ENCODE data around the gene MKI67.

DNA sequence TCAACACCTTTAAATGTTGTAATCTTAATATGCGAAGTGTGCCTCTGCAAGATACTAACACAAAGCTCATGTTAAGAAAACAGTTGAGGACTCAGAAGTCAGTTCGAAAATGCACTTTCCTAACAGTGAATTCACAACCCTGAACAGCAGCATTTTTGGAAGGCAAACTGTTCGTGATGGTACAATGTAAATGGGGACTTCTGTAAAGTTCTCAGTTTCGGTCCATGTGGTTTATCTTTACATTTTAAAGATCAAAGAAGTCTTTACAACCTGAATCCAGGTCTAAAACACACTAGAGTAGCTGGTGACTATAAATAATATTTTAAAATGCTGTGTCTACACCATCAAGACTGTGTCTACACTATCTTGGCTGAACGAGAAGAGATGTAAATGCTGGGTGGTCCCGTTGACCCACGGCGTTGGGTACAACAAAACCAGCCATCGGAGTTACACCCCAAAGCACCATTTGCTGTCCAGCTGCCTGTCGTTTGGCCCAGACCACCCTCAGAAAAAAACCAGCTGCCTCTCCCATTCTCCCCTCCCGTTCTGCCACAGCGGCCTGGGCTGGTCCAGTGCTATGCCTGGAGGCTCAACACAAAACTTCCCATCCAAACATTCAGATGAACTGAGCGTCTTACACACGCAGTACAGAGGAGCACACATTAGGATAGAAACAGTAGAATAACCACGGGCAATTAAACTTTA lies 42.9 kb downstream of the MKI67 start:
- TF ChIP-seq, protein P1, sequence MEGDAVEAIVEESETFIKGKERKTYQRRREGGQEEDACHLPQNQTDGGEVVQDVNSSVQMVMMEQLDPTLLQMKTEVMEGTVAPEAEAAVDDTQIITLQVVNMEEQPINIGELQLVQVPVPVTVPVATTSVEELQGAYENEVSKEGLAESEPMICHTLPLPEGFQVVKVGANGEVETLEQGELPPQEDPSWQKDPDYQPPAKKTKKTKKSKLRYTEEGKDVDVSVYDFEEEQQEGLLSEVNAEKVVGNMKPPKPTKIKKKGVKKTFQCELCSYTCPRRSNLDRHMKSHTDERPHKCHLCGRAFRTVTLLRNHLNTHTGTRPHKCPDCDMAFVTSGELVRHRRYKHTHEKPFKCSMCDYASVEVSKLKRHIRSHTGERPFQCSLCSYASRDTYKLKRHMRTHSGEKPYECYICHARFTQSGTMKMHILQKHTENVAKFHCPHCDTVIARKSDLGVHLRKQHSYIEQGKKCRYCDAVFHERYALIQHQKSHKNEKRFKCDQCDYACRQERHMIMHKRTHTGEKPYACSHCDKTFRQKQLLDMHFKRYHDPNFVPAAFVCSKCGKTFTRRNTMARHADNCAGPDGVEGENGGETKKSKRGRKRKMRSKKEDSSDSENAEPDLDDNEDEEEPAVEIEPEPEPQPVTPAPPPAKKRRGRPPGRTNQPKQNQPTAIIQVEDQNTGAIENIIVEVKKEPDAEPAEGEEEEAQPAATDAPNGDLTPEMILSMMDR (IDR thresholded peaks at IDR 0.05) = no peak
- no peak for TF ChIP-seq POLR2A (IDR thresholded peaks at IDR 0.05)
